ENCODE measurements around the gene FLVCR2. TPM values are rescaled to one million over a fixed set of nuclear protein-coding genes. Genes with fewer than 3 reads are reported as not detected.

The FLVCR2 gene
- total RNA-seq, 1 donor from 2014 or later: 0.75 TPM

GRCh38 chr14:75563931-75564330 lies 14.5 kb upstream of the FLVCR2 start:
- TF ChIP-seq CTCF (conservative IDR thresholded peaks at IDR 0.05; ENCODE audit: low read depth, low read length): no peak
- no peak for DNase-seq (ENCODE audit: low read depth)
- H3K4me3 ChIP-seq (ENCODE audit: low read depth, low read length): no peak overlapping the region

- no peak for DNase-seq (ENCODE audit: low read depth)
- no peak overlapping the region for H3K4me3 ChIP-seq (ENCODE audit: low read depth, low read length)
- TF ChIP-seq CTCF (conservative IDR thresholded peaks at IDR 0.05; ENCODE audit: low read depth, low read length): no peak
Measured at GRCh38 chr14:75565056-75565455, 13.4 kb upstream of the FLVCR2 start.

GRCh38 chr14:75566321-75566720 lies 12.1 kb upstream of the FLVCR2 start:
- TF ChIP-seq CTCF (conservative IDR thresholded peaks at IDR 0.05; ENCODE audit: low read depth, low read length): no peak
- no peak overlapping the region for H3K4me3 ChIP-seq (ENCODE audit: low read depth, low read length)
- DNase-seq (ENCODE audit: low read depth): no peak

GRCh38 chr14:75566752-75567151 lies 11.7 kb upstream of the FLVCR2 start:
- no peak for DNase-seq (ENCODE audit: low read depth)
- no peak for TF ChIP-seq CTCF (conservative IDR thresholded peaks at IDR 0.05; ENCODE audit: low read depth, low read length)
- H3K4me3 ChIP-seq (ENCODE audit: low read depth, low read length): no peak overlapping the region

DNA sequence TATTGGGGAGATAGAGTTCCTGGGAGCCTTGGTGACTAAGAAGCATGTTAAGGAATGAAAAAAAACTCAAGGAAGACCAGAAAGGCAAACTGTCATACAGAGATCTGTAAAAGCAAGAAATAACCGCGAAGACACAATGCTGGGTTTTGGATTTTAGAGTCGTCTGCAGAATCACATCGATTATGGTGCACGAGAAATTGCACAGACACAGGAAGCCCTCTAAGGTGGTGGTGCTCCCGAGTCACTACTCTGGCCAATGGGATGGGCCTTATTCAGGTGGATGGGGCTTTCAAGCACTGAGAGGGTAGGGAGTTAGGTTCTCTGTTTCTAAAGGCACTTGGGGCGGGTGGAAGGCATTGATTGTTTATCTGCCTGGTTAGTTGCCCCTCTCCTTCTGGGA lies 10.3 kb upstream of the FLVCR2 start:
- no peak for TF ChIP-seq CTCF (conservative IDR thresholded peaks at IDR 0.05; ENCODE audit: low read depth, low read length)
- no peak overlapping the region for H3K4me3 ChIP-seq (ENCODE audit: low read depth, low read length)
- DNase-seq (ENCODE audit: low read depth): no peak

DNA sequence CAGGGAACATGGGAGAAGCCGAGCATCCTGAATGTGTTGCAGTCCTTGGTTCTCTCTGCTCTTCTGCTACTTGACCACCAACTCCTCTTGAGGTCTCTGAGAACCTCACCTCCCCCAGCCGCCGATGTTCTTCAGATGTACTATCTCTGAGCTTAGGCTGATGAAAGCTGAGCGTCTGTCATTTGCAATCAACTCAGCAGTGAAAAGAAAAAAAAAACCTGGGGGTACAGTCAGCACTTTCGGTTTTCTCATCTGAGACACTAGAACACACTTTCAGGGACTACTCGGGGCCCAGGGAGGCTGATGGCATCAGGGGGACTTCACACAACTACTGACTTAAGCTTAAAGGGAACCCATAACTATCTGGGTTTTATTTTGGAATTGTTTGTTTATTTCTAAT lies 9.6 kb upstream of the FLVCR2 start:
- TF ChIP-seq CTCF (conservative IDR thresholded peaks at IDR 0.05; ENCODE audit: low read depth, low read length): no peak
- no peak for DNase-seq (ENCODE audit: low read depth)
- H3K4me3 ChIP-seq (ENCODE audit: low read depth, low read length): no peak overlapping the region

GRCh38 chr14:75570797-75571196 lies 7.6 kb upstream of the FLVCR2 start:
- no peak overlapping the region for H3K4me3 ChIP-seq (ENCODE audit: low read depth, low read length)
- no peak for DNase-seq (ENCODE audit: low read depth)
- no peak for TF ChIP-seq CTCF (conservative IDR thresholded peaks at IDR 0.05; ENCODE audit: low read depth, low read length)
